Astrocyte (in vitro differentiated cells and primary cell): ENCODE results near the gene PTPRK. TPM values are rescaled to one million over a fixed set of nuclear protein-coding genes. Genes with fewer than 3 reads are reported as not detected.

Experiments used
- DNase-seq: peaks from one replicate; pipeline ENCODE4 v3.0.0-alpha.2; 2010; ENCODE audit warnings: low read depth
- FAIRE-seq: peaks from 2 replicates; lab custom pipeline; 2011; peaks lifted over from hg19 to GRCh38; lab: Jason Lieb, UNC
- H2AFZ ChIP-seq: 2 replicates; pipeline ENCODE4 v1.6.0; 2012; ENCODE audit warnings: low read depth, low read length, inconsistent platforms
- H3K27ac ChIP-seq: 2 replicates; pipeline ENCODE4 v1.5.1; 2011; ENCODE audit warnings: low read depth, low read length, inconsistent platforms
- H3K27me3 ChIP-seq: 2 replicates; pipeline ENCODE4 v1.6.0; 2011; ENCODE audit warnings: low read length, inconsistent platforms; ENCODE audit not compliant: insufficient read depth
- H3K36me3 ChIP-seq: 2 replicates; pipeline ENCODE4 v1.5.1; 2011; ENCODE audit warnings: low read length, inconsistent platforms; ENCODE audit not compliant: insufficient read depth
- H3K4me1 ChIP-seq: 2 replicates; pipeline ENCODE4 v1.5.1; 2011; ENCODE audit warnings: low read length, inconsistent platforms; ENCODE audit not compliant: insufficient read depth
- H3K4me2 ChIP-seq: 2 replicates; pipeline ENCODE4 v1.6.0; 2012; ENCODE audit warnings: low read length, inconsistent platforms
- H3K4me3 ChIP-seq: 2 replicates; pipeline ENCODE4 v1.5.1; 2011; ENCODE audit warnings: low read depth, mild to moderate bottlenecking, low read length, inconsistent platforms; ENCODE audit not compliant: insufficient read depth
- H3K79me2 ChIP-seq: 2 replicates; pipeline ENCODE4 v1.6.0; 2012; ENCODE audit warnings: mild to moderate bottlenecking, low read length, inconsistent platforms; ENCODE audit not compliant: insufficient read depth
- H3K9ac ChIP-seq: 2 replicates; pipeline ENCODE4 v1.6.0; 2012; ENCODE audit warnings: mild to moderate bottlenecking, low read length, inconsistent platforms
- H3K9me3 ChIP-seq: 2 replicates; pipeline ENCODE4 v1.5.1; 2012; ENCODE audit warnings: low read depth, mild to moderate bottlenecking, low read length, inconsistent platforms; ENCODE audit not compliant: insufficient read depth
- H4K20me1 ChIP-seq: 2 replicates; pipeline ENCODE4 v1.6.0; 2012; ENCODE audit warnings: low read length, inconsistent platforms; ENCODE audit not compliant: insufficient read depth
- H3K27ac Mint-ChIP-seq: one replicate; pipeline ENCODE4 v1.8.0; 2021; ENCODE audit warnings: mild to moderate bottlenecking, mixed read lengths; ENCODE audit not compliant: unreplicated experiment
- H3K27me3 Mint-ChIP-seq: one replicate; pipeline ENCODE4 v1.8.0; 2021; ENCODE audit warnings: low read depth, mixed read lengths; ENCODE audit not compliant: unreplicated experiment
- H3K36me3 Mint-ChIP-seq: one replicate; pipeline ENCODE4 v1.8.0; 2021; ENCODE audit warnings: low read depth, mixed read lengths; ENCODE audit not compliant: unreplicated experiment
- H3K4me1 Mint-ChIP-seq: one replicate; pipeline ENCODE4 v1.8.0; 2021; ENCODE audit warnings: low read depth, mixed read lengths; ENCODE audit not compliant: unreplicated experiment
- H3K4me3 Mint-ChIP-seq: one replicate; pipeline ENCODE4 v1.8.0; 2021; ENCODE audit warnings: mild to moderate bottlenecking, moderate library complexity, mixed read lengths; ENCODE audit not compliant: unreplicated experiment
- H3K9me3 Mint-ChIP-seq: one replicate; pipeline ENCODE4 v1.8.0; 2021; ENCODE audit warnings: mild to moderate bottlenecking, mixed read lengths; ENCODE audit not compliant: unreplicated experiment
- EZH2 ChIP-seq: IDR thresholded peaks from 2 replicates; pipeline ENCODE4 v1.6.1; 2012; ENCODE audit warnings: mild to moderate bottlenecking, low read length, inconsistent platforms; ENCODE audit not compliant: insufficient read depth
- total RNA-seq: library from RNA; stranded (reverse); gene quantifications from 2 replicates; pipeline ENCODE4 v1.2.1, GENCODE V29; 2021
- TF ChIP-seq, protein P1 (sequence below): IDR thresholded peaks from 2 replicates; pipeline ENCODE4 v1.5.1; 2011; ENCODE audit warnings: low read depth, mild to moderate bottlenecking, inconsistent platforms, low read length, moderate library complexity; ENCODE audit not compliant: insufficient read depth

Gene PTPRK
- total RNA-seq, 1 donor from 2014 or later: 159 TPM

DNA sequence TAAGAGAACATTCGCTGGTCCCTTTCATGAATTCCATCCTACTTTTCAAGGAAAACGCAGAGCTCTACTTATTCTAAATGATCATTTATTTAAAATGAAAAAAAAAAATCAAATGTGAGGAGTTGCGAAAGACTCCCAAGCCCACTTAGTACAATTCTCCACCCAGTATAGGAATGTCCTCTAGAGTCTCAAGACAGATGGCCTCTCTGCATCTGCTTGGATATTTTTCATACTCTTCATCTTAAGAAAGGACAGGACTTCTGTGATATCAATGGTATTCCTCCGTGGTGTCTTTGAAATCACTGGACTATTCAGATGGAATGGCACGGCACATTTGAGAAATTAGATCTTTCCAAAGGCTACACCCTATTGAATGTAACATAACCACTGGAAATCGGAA is 107.1 kb downstream of the PTPRK start:
- Histone ChIP-seq H3K79me2 (peaks cover 86% of the 10 kb centered on the region), H2AFZ (no peak overlapping the region), H3K4me1 (no peaks in the 10 kb centered on the region), H4K20me1 (peaks cover 35% of the 10 kb centered on the region), H3K9ac (no peak overlapping the region), H3K4me3 (no peak overlapping the region), H3K27me3 (no peaks in the 10 kb centered on the region), H3K4me2 (no peak overlapping the region), H3K9me3 (peaks cover 2% of the 10 kb centered on the region), H3K36me3 (no peaks in the 10 kb centered on the region), H3K27ac (no peak overlapping the region)
- Mint-ChIP-seq H3K4me1 (peaks cover 30% of the 10 kb centered on the region), H3K27me3 (no peaks in the 10 kb centered on the region), H3K9me3 (no peaks in the 10 kb centered on the region), H3K4me3 (no peak overlapping the region), H3K36me3 (peaks cover 2% of the 10 kb centered on the region), H3K27ac (peak overlapping the region; percentile 64)
- TF ChIP-seq, protein P1, sequence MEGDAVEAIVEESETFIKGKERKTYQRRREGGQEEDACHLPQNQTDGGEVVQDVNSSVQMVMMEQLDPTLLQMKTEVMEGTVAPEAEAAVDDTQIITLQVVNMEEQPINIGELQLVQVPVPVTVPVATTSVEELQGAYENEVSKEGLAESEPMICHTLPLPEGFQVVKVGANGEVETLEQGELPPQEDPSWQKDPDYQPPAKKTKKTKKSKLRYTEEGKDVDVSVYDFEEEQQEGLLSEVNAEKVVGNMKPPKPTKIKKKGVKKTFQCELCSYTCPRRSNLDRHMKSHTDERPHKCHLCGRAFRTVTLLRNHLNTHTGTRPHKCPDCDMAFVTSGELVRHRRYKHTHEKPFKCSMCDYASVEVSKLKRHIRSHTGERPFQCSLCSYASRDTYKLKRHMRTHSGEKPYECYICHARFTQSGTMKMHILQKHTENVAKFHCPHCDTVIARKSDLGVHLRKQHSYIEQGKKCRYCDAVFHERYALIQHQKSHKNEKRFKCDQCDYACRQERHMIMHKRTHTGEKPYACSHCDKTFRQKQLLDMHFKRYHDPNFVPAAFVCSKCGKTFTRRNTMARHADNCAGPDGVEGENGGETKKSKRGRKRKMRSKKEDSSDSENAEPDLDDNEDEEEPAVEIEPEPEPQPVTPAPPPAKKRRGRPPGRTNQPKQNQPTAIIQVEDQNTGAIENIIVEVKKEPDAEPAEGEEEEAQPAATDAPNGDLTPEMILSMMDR: no peak
- TF ChIP-seq EZH2: no peak
- DNase-seq (no peak), FAIRE-seq (no peak)

DNA sequence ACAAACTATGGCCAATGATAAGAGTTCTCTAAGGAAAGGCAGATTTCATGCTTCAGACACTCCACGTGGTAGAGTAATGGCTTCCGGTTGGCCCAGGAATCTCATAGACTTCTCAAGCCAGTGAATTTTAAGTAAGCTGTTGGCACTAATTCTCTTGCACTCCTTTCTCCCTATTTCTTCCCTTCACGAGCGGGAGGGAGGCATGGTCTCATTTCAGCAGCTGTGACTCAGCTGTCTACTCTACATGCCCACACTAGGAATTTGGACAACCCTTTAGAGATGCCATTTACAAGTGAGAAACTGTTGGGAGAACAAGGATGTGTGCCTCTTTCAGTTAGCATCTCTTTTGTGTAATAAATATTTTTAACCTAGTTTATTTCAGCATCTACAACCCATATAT is 107.7 kb downstream of the PTPRK start:
- no peaks in the 10 kb centered on the region for H3K9me3 Mint-ChIP-seq
- Histone ChIP-seq H3K4me1 (no peaks in the 10 kb centered on the region), H4K20me1 (peaks cover 29% of the 10 kb centered on the region), H3K4me3 (no peak overlapping the region), H3K9me3 (no peaks in the 10 kb centered on the region), H3K79me2 (peaks cover 80% of the 10 kb centered on the region), H3K9ac (no peak overlapping the region), H2AFZ (no peak overlapping the region), H3K27me3 (no peaks in the 10 kb centered on the region), H3K27ac (no peak overlapping the region), H3K4me2 (no peak overlapping the region), H3K36me3 (no peaks in the 10 kb centered on the region)
- peak overlapping the region; percentile 64 for H3K27ac Mint-ChIP-seq
- peaks cover 2% of the 10 kb centered on the region for H3K36me3 Mint-ChIP-seq
- H3K4me3 Mint-ChIP-seq: no peak overlapping the region
- no peaks in the 10 kb centered on the region for H3K27me3 Mint-ChIP-seq
- DNase-seq: no peak
- peaks cover 29% of the 10 kb centered on the region for H3K4me1 Mint-ChIP-seq
- no peak for TF ChIP-seq EZH2
- TF ChIP-seq, protein P1: no peak
- FAIRE-seq: no peak

DNA sequence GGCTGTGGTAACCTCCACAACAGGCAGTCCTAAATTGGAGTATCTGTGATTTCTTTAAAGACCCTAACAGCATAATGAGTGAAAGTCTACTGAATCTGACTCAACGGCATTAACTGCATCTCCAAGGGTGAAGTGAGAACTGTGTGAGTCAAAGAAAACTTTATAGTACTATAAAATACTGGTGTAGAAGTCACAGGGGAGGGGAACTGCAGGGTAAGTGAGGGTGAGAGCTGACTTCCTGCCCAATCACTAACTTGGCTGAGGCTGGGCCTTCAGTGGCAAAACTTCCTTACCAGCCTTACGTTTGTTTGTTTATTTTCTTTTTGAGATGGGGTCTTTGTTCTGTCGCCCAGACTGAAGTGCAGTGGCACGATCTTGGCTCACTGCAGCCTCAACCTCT is 109.8 kb downstream of the PTPRK start:
- no peak for TF ChIP-seq EZH2
- TF ChIP-seq, protein P1: no peak
- no peaks in the 10 kb centered on the region for H3K9me3 ChIP-seq
- no peaks in the 10 kb centered on the region for H3K27me3 ChIP-seq
- H3K4me1 ChIP-seq: no peaks in the 10 kb centered on the region
- H3K79me2 ChIP-seq: peaks cover 68% of the 10 kb centered on the region
- H3K4me2 ChIP-seq: no peak overlapping the region
- H3K27ac ChIP-seq: no peak overlapping the region
- H3K27me3 Mint-ChIP-seq: no peaks in the 10 kb centered on the region
- H3K9ac ChIP-seq: no peak overlapping the region
- DNase-seq: no peak
- peaks cover 29% of the 10 kb centered on the region for H3K4me1 Mint-ChIP-seq
- H3K9me3 Mint-ChIP-seq: no peaks in the 10 kb centered on the region
- no peak for FAIRE-seq
- H3K4me3 Mint-ChIP-seq: no peak overlapping the region
- H2AFZ ChIP-seq: no peak overlapping the region
- H3K27ac Mint-ChIP-seq: no peak overlapping the region
- no peak overlapping the region for H3K4me3 ChIP-seq
- peaks cover 29% of the 10 kb centered on the region for H4K20me1 ChIP-seq
- no peaks in the 10 kb centered on the region for H3K36me3 ChIP-seq
- H3K36me3 Mint-ChIP-seq: peaks cover 3% of the 10 kb centered on the region
